Measurements from ENCODE around the gene IL11RA. TPM values are rescaled to one million over a fixed set of nuclear protein-coding genes. Genes with fewer than 3 reads are reported as not detected.

Gene IL11RA
- total and polyA plus RNA-seq, 2 donors, result 39.5 to 43.9 TPM

Small RNAs within 50 kb of the gene (small RNA-seq; reads per million reads assigned to genes)
- not detected for gene CCL27

Other genes starting within 250 kb of the IL11RA start
- 6.0 TPM for gene FAM219A, start 193.6 kb upstream of the IL11RA start, total RNA-seq
- 20.8 TPM for gene FAM219A, start 193.6 kb upstream of the IL11RA start, polyA plus RNA-seq
- gene DNAI1, start 193.4 kb upstream of the IL11RA start, total RNA-seq, result not detected
- gene DNAI1, start 193.4 kb upstream of the IL11RA start, polyA plus RNA-seq, result 0.11 TPM
- gene ENHO, start 129.2 kb upstream of the IL11RA start, total RNA-seq, result 0.26 TPM
- gene ENHO, start 129.2 kb upstream of the IL11RA start, polyA plus RNA-seq, result 1.8 TPM
- 5.6 TPM for gene CNTFR, start 62.5 kb upstream of the IL11RA start, total RNA-seq
- gene CNTFR, start 62.5 kb upstream of the IL11RA start, polyA plus RNA-seq, result 11.5 TPM
- gene RPP25L, start 40.1 kb upstream of the IL11RA start, total RNA-seq, result 13.2 TPM
- 33.7 TPM for gene RPP25L, start 40.1 kb upstream of the IL11RA start, polyA plus RNA-seq
- gene DCTN3, start 31.7 kb upstream of the IL11RA start, total RNA-seq, result 34.2 TPM
- gene DCTN3, start 31.7 kb upstream of the IL11RA start, polyA plus RNA-seq, result 117 TPM
- gene ARID3C, start 23.1 kb upstream of the IL11RA start, total RNA-seq, result not detected
- gene ARID3C, start 23.1 kb upstream of the IL11RA start, polyA plus RNA-seq, result not detected
- gene SIGMAR1, start 14.4 kb upstream of the IL11RA start, total RNA-seq, result 18.2 TPM
- 103 TPM for gene SIGMAR1, start 14.4 kb upstream of the IL11RA start, polyA plus RNA-seq
- gene GALT, start 5.5 kb upstream of the IL11RA start, total RNA-seq, result 25.4 TPM
- gene GALT, start 5.5 kb upstream of the IL11RA start, polyA plus RNA-seq, result 31.8 TPM
- not detected for gene CCL27, start 10.5 kb downstream of the IL11RA start, total RNA-seq
- 0.32 TPM for gene CCL27, start 10.5 kb downstream of the IL11RA start, polyA plus RNA-seq
- 2.1 TPM for gene CCL19, start 39.1 kb downstream of the IL11RA start, total RNA-seq
- 4.0 TPM for gene CCL19, start 39.1 kb downstream of the IL11RA start, polyA plus RNA-seq
- 35.7 TPM for gene CCL21, start 58.0 kb downstream of the IL11RA start, total RNA-seq
- gene CCL21, start 58.0 kb downstream of the IL11RA start, polyA plus RNA-seq, result 60.4 TPM

Data from urinary bladder (tissue), 2 donors.